IMR-90 (cell line): Measurements from ENCODE around the gene DSCAML1. TPM values are rescaled to one million over a fixed set of nuclear protein-coding genes. Genes with fewer than 3 reads are reported as not detected.

Experiments
- ATAC-seq: fragments of 200-7000 bp; cut with Tn5 transposase; 2 replicates; pipeline ENCODE4 v1.9.1; 2020; ENCODE audit warnings: low read depth, mild to moderate bottlenecking, moderate library complexity
- BruUV-seq: library from RNA; stranded (reverse); fragments of 400-500 nt; replicated peaks from 2 replicates; lab custom pipeline; 2021; lab: Mats Ljungman, UMichigan
- CTCF ChIA-PET: fragments of 300-600 bp; formaldehyde crosslinking; extraction: SDS; loops from one replicate; lab custom pipeline; 2021; ENCODE audit warnings: antibody characterized with exemption; lab: Yijun Ruan, JAX
- POLR2A ChIA-PET: fragments of 300-600 bp; sonication (Branson Sonifier 250); formaldehyde crosslinking; loops from one replicate; lab custom pipeline; 2022; ENCODE audit warnings: antibody characterized with exemption; ENCODE audit not compliant: unreplicated experiment; lab: Charles Lee
- DNase-seq: peaks from one replicate; pipeline ENCODE4 v3.0.0; 2013
- H2AFZ ChIP-seq: replicated peaks from 2 replicates; pipeline ENCODE3; 2013; ENCODE audit warnings: low read length, mild to moderate bottlenecking; ENCODE audit not compliant: poor library complexity
- H2AK5ac ChIP-seq: 2 replicates; pipeline ENCODE4 v1.6.1; 2013; ENCODE audit warnings: low read depth, low read length, inconsistent platforms
- H2AK9ac ChIP-seq: replicated peaks from 2 replicates; pipeline ENCODE3; 2013; ENCODE audit warnings: mild to moderate bottlenecking, low read depth, low read length, moderate library complexity; ENCODE audit not compliant: poor library complexity
- H2BK120ac ChIP-seq: 2 replicates; pipeline ENCODE4 v1.6.1; 2013; ENCODE audit warnings: low read depth, low read length, inconsistent platforms
- H2BK15ac ChIP-seq: 3 replicates; pipeline ENCODE4 v1.6.1; 2013; ENCODE audit warnings: low read depth, low read length, inconsistent platforms
- H2BK20ac ChIP-seq: 2 replicates; pipeline ENCODE4 v1.6.1; 2013; ENCODE audit warnings: low read depth, mild to moderate bottlenecking, inconsistent platforms, low read length, moderate library complexity
- H2BK5ac ChIP-seq: 2 replicates; pipeline ENCODE4 v1.6.1; 2013; ENCODE audit warnings: mild to moderate bottlenecking, low read depth, low read length, inconsistent platforms; ENCODE audit not compliant: poor library complexity, severe bottlenecking
- H3K14ac ChIP-seq: replicated peaks from 2 replicates; pipeline ENCODE4 v1.6.1; 2013; ENCODE audit warnings: low read depth, low read length, inconsistent platforms
- H3K18ac ChIP-seq: 2 replicates; pipeline ENCODE4 v1.6.1; 2013; ENCODE audit warnings: low read depth, low read length, control low read depth
- H3K23ac ChIP-seq: 2 replicates; pipeline ENCODE4 v1.6.1; 2013; ENCODE audit warnings: low read depth, low read length, inconsistent platforms
- H3K27ac ChIP-seq: 2 replicates; pipeline ENCODE4 v1.5.1; 2013; ENCODE audit warnings: mild to moderate bottlenecking, control low read depth, low read length; ENCODE audit not compliant: insufficient read depth
- H3K27me3 ChIP-seq: 2 replicates; pipeline ENCODE4 v1.6.1; 2013; ENCODE audit warnings: low read length; ENCODE audit not compliant: control insufficient read depth, insufficient read depth
- H3K36me3 ChIP-seq: 2 replicates; pipeline ENCODE4 v1.6.1; 2013; ENCODE audit warnings: low read length, mixed read lengths; ENCODE audit not compliant: control insufficient read depth, insufficient read depth
- H3K4ac ChIP-seq: 2 replicates; pipeline ENCODE4 v1.6.1; 2013; ENCODE audit warnings: low read depth, low read length, inconsistent platforms
- H3K4me1 ChIP-seq: 2 replicates; pipeline ENCODE4 v1.6.1; 2013; ENCODE audit warnings: low read length, mixed read lengths; ENCODE audit not compliant: control insufficient read depth, insufficient read depth
- H3K4me2 ChIP-seq: 2 replicates; pipeline ENCODE4 v1.6.1; 2013; ENCODE audit warnings: low read depth, mild to moderate bottlenecking, control low read depth, low read length, moderate library complexity
- H3K4me3 ChIP-seq: 2 replicates; pipeline ENCODE4 v1.5.1; 2013; ENCODE audit warnings: low read depth, mild to moderate bottlenecking, control low read depth, low read length, moderate library complexity; ENCODE audit not compliant: insufficient read depth
- H3K56ac ChIP-seq: 2 replicates; pipeline ENCODE4 v1.6.1; 2013; ENCODE audit warnings: low read length, inconsistent platforms; ENCODE audit not compliant: insufficient read depth; ENCODE audit errors: extremely low read depth
- H3K79me1 ChIP-seq, 2 experiments: 2 replicates each; pipeline ENCODE4 v1.6.1; 2013; ENCODE audit warnings: low read length in 2 of 2, inconsistent platforms in 1 of 2, low read depth in 1 of 2
- H3K9ac ChIP-seq: 2 replicates; pipeline ENCODE4 v1.6.1; 2013; ENCODE audit warnings: low read depth, low read length, control low read depth
- H3K9me1 ChIP-seq: 2 replicates; pipeline ENCODE4 v1.6.1; 2013; ENCODE audit warnings: low read length, inconsistent platforms; ENCODE audit not compliant: insufficient read depth
- H3K9me3 ChIP-seq: 2 replicates; pipeline ENCODE4 v1.6.1; 2013; ENCODE audit warnings: low read length; ENCODE audit not compliant: control insufficient read depth, insufficient read depth
- H4K20me1 ChIP-seq: 2 replicates; pipeline ENCODE4 v1.6.1; 2013; ENCODE audit warnings: low read length, inconsistent platforms; ENCODE audit not compliant: insufficient read depth
- H4K5ac ChIP-seq: 2 replicates; pipeline ENCODE4 v1.6.1; 2013; ENCODE audit warnings: mild to moderate bottlenecking, low read depth, low read length, control low read depth
- H4K8ac ChIP-seq, 2 experiments: 2 replicates each; pipeline ENCODE4 v1.6.1; 2013; ENCODE audit warnings: low read depth in 2 of 2, low read length in 2 of 2, control low read depth in 1 of 2, inconsistent platforms in 1 of 2
- H4K91ac ChIP-seq: 2 replicates; pipeline ENCODE4 v1.6.1; 2013; ENCODE audit warnings: low read depth, low read length, inconsistent platforms; ENCODE audit not compliant: insufficient read depth
- FOS ChIP-seq: fragments of 150-350 bp; IDR thresholded peaks from 2 replicates; pipeline ENCODE4 v1.6.1; 2016; ENCODE audit warnings: low read depth, low read length
- MAFK ChIP-seq: IDR thresholded peaks from 2 replicates; pipeline ENCODE4 v1.6.1; 2012; ENCODE audit warnings: low read depth, low read length, improper control_type of control experiment
- NFE2L2 ChIP-seq: fragments of 150-350 bp; IDR thresholded peaks from 2 replicates; pipeline ENCODE4 v1.6.1; 2016; ENCODE audit warnings: low read depth, mild to moderate bottlenecking, low read length
- RAD21 ChIP-seq: IDR thresholded peaks from 2 replicates; pipeline ENCODE4 v1.6.1; 2012; ENCODE audit warnings: low read length, improper control_type of control experiment
- RCOR1 ChIP-seq: IDR thresholded peaks from 2 replicates; pipeline ENCODE4 v1.6.1; 2012; ENCODE audit warnings: mild to moderate bottlenecking, low read length, improper control_type of control experiment; ENCODE audit not compliant: insufficient replicate concordance
- WGBS, 2 experiments: methylation state at CpG; one replicate each; pipeline versions ENCODE4 v1.1.5 to v1.1.7; 2013; ENCODE audit warnings: missing lambda C conversion rate in 2 of 2; ENCODE audit not compliant: insufficient read length in 1 of 2; ENCODE audit errors: extremely low coverage in 2 of 2; 5-methylcytosine and 5-hydroxymethylcytosine counted together
- dilution Hi-C: fragments of 300-500 bp; cut with HindIII; formaldehyde crosslinking; loops from one replicate; pipeline ENCODE4 v1.14.3; 2018; ENCODE audit warnings: low sequenced_read_pairs; ENCODE audit not compliant: unreplicated experiment
- in situ Hi-C: fragments of 300-500 bp; cut with MboI; formaldehyde crosslinking; loops from 3 replicates; pipeline ENCODE4 v1.14.3; 2019; ENCODE audit warnings: low sequenced_read_pairs, inconsistent platforms, mixed read lengths
- intact Hi-C: fragments of 100-400 bp; cut with micrococcal nuclease; formaldehyde crosslinking; loops from 2 replicates; pipeline ENCODE4 v1.10.0; 2022
- polyA plus RNA-seq, 3 experiments: library from polyadenylated mRNA; depleted of rRNA; stranded (reverse); fragments of >200 nt; gene quantifications; 2 replicates each; pipeline ENCODE4 v1.2.3, GENCODE V29; 2012; ENCODE audit warnings: low replicate concordance in 1 of 3
- total RNA-seq: library from RNA; depleted of rRNA; stranded (reverse); fragments of >200 nt; gene quantifications from 2 replicates; pipeline ENCODE4 v1.2.3, GENCODE V29; 2012
- TF ChIP-seq, protein P1 (sequence below): fragments of 150-350 bp; IDR thresholded peaks from 2 replicates; pipeline ENCODE4 v1.6.1; 2017; ENCODE audit warnings: mild to moderate bottlenecking, antibody characterized with exemption, low read length, low read depth
- TF ChIP-seq, protein P2 (sequence below): fragments of 150-350 bp; IDR thresholded peaks from 2 replicates; pipeline ENCODE4 v1.6.1; 2016; ENCODE audit warnings: low read depth, mild to moderate bottlenecking, low read length, moderate library complexity, borderline replicate concordance

Gene DSCAML1
- total and polyA plus RNA-seq, 2 of the 4 experiments (the other 2 are of a cell fraction) = not detected

DNA sequence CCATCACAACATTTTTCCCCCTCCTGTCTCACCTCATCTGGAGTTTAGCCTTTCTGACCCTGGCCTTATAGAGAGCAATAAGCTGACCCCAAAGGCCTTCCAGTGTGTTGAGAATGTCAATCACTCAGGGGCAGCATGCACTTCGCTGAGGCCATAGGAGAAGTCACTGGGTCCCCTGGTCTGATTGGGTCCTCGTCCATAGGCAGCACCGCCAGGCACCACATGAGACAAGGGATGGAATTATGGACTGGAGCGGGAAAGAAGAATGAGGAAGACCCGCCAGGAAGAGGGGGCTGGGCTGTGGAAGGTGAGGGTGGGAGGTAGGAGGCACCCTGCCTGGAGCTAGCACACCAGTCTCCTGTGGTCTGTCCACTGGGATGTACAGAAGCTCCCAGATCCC, 72.9 kb downstream of the DSCAML1 start:
- in situ Hi-C loops = no loop called here
- Histone ChIP-seq H3K4me2 (no peak overlapping the region), H4K91ac (no peak overlapping the region), H3K9me1 (no peaks in the 10 kb centered on the region), H3K27me3 (peaks cover 8% of the 10 kb centered on the region), H3K9me3 (no peaks in the 10 kb centered on the region), H2BK5ac (no peak overlapping the region), H3K36me3 (no peaks in the 10 kb centered on the region), H3K14ac (no peak overlapping the region), H3K9ac (no peak overlapping the region), H3K4me3 (no peak overlapping the region), H2AK9ac (no peak overlapping the region), H3K27ac (no peak overlapping the region), H4K20me1 (no peaks in the 10 kb centered on the region), H3K79me1 (no peaks in the 10 kb centered on the region), H4K5ac (no peak overlapping the region), H3K4me1 (no peaks in the 10 kb centered on the region), H2AFZ (no peak overlapping the region), H3K23ac (no peak overlapping the region), H3K56ac (no peak overlapping the region), H2BK15ac (no peak overlapping the region), H2BK20ac (no peak overlapping the region), H4K8ac (no peak overlapping the region), H3K18ac (no peak overlapping the region), H3K4ac (no peak overlapping the region), H2AK5ac (no peak overlapping the region), H2BK120ac (no peak overlapping the region)
- intact Hi-C loops = no loop called here
- TF ChIP-seq, protein P1, sequence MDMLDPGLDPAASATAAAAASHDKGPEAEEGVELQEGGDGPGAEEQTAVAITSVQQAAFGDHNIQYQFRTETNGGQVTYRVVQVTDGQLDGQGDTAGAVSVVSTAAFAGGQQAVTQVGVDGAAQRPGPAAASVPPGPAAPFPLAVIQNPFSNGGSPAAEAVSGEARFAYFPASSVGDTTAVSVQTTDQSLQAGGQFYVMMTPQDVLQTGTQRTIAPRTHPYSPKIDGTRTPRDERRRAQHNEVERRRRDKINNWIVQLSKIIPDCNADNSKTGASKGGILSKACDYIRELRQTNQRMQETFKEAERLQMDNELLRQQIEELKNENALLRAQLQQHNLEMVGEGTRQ = no peak
- no peak for TF ChIP-seq RAD21
- TF ChIP-seq RCOR1 = no peak
- TF ChIP-seq FOS = no peak
- TF ChIP-seq, protein P2, sequence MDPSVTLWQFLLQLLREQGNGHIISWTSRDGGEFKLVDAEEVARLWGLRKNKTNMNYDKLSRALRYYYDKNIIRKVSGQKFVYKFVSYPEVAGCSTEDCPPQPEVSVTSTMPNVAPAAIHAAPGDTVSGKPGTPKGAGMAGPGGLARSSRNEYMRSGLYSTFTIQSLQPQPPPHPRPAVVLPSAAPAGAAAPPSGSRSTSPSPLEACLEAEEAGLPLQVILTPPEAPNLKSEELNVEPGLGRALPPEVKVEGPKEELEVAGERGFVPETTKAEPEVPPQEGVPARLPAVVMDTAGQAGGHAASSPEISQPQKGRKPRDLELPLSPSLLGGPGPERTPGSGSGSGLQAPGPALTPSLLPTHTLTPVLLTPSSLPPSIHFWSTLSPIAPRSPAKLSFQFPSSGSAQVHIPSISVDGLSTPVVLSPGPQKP = no peak
- TF ChIP-seq MAFK = no peak
- TF ChIP-seq NFE2L2 = no peak
- WGBS, 2 experiments = no CpG with 5 or more reads among the region's 5 CpGs
- ATAC-seq = no peak
- DNase-seq = no peak
- BruUV-seq = no TSS peak
- CTCF ChIA-PET = no interaction called here
- POLR2A ChIA-PET = no interaction called here
- dilution Hi-C loops = no loop called here
